C4-2B (cell line): ENCODE results near the gene ALDH1A2.

Experiments used
- H3K27ac ChIP-seq: fragments of 450-650 bp; 2 replicates; pipeline ENCODE4 v1.5.1; 2017
- ZFX ChIP-seq: fragments of 450-650 bp; IDR thresholded peaks from 2 replicates; pipeline ENCODE4 v1.6.1; 2017
- TF ChIP-seq, protein P1 (sequence below): fragments of 450-650 bp; conservative IDR thresholded peaks from 2 replicates; pipeline ENCODE4 v1.5.1; 2017; ENCODE audit warnings: mild to moderate bottlenecking

The ALDH1A2 gene

DNA sequence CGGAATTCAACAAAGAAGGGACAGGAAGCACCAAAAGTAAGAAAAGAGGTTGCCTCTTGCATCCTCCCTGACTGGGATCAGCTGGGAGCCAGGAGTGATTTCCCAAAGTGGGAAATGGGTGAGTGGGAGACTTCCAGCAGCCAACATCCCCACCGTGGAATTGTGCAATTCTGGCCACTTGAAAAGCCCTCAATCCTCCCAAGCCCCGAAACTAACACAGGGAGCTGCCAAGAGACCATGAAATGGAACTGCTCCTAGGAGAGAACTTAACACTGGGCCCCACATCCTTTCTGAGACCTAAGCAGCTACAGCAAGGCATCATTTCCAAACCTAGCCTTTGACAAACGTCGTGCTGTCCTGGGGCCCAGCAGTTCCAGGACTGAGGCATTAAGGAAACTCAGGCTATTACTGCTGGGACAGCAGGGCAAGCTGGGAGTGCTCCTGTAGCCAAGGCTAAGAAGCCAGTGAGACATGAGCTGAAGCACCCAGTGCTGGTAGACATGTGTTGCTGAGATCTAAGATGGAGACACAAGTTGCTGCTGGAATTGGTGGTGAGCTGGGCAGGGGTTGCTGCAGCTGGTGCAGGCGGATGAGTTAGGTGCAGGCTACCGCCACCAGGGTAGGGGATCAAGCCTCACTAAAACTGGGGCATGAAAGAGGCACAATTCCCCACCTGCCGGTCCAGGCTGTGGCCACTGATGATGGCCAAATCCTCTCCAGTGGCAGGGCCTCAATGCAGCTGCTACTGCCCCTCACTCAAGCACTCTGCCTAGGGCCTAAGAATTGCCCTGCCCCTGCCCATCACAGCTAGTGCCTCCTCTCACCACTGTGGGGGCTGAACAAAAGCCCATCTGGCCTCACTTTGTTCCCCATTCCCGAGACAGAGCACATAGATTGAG, 43.9 kb downstream of the ALDH1A2 start:
- no peak overlapping the region for H3K27ac ChIP-seq
- no peak for TF ChIP-seq ZFX
- TF ChIP-seq, protein P1, sequence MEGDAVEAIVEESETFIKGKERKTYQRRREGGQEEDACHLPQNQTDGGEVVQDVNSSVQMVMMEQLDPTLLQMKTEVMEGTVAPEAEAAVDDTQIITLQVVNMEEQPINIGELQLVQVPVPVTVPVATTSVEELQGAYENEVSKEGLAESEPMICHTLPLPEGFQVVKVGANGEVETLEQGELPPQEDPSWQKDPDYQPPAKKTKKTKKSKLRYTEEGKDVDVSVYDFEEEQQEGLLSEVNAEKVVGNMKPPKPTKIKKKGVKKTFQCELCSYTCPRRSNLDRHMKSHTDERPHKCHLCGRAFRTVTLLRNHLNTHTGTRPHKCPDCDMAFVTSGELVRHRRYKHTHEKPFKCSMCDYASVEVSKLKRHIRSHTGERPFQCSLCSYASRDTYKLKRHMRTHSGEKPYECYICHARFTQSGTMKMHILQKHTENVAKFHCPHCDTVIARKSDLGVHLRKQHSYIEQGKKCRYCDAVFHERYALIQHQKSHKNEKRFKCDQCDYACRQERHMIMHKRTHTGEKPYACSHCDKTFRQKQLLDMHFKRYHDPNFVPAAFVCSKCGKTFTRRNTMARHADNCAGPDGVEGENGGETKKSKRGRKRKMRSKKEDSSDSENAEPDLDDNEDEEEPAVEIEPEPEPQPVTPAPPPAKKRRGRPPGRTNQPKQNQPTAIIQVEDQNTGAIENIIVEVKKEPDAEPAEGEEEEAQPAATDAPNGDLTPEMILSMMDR, result no peak

- TF ChIP-seq, protein P1, result no peak
- TF ChIP-seq ZFX, result no peak
Measured at GRCh38 chr15:58019503-58020376, 45.8 kb downstream of the ALDH1A2 start.

DNA sequence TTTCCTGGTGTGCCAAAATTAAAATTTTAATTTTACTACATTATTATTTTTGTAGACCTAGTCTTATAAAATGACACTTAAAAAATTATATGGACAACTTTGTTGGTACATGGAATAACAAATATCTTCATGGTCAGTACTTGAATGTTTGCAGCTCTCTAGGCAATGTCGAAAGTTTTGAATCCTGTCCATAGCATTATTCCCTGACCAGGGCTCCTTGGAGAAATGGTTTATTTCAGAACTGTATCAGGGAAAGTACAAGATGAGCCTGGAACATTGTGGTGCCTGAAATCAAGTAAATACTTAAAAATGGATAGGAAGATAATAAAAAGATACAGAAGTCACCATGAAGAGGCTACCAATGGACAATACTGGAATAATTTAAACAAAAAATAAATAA, 47.6 kb downstream of the ALDH1A2 start:
- no peak overlapping the region for H3K27ac ChIP-seq
- TF ChIP-seq ZFX, result no peak
- TF ChIP-seq, protein P1, result no peak

More at GRCh38 chr15:58019503-58020376, 45.8 kb downstream of the ALDH1A2 start:
- H3K27ac ChIP-seq, result no peak overlapping the region

- TF ChIP-seq, protein P1, result no peak
- no peak for TF ChIP-seq ZFX
- no peak overlapping the region for H3K27ac ChIP-seq
Measured at GRCh38 chr15:58016581-58017175, 48.8 kb downstream of the ALDH1A2 start.

DNA sequence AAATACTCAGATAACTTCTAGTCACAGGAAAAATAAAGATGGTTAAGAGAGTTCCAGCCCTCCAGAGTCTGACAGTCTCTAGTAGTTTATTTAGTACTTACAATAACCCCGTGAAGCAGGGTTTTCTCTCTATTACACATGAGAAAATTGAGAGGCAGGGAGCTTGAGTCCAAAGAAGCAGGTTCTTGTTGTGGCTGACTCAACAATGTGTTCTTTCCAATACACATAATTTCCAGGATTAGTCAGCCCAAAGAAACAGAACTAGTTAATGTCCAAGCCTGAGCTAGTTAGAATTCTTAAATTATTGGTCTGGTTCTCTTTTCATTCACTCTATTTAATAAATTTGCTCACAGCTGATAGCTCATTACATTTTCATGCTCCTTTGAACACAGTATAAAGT, 49.9 kb downstream of the ALDH1A2 start:
- no peak for TF ChIP-seq ZFX
- TF ChIP-seq, protein P1, result no peak
- no peak overlapping the region for H3K27ac ChIP-seq

DNA sequence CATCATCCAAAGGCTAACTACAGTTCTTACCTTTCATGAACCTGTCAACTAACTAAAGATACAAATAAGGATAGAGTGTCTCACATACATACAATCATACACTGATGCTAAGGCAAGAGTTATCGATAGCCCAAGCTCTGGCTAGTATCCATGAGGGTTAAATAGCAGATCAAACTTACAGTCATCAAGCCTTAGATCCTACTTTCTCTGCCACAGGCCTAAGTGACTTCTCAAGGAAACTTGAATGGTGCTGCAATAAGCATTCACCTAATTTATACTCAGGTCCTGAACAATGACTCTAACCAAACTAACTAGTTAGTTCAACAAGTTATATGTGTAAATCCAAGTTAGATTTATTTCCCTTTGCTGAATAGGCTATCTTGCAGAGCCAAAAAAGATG, 51.0 kb downstream of the ALDH1A2 start:
- no peak overlapping the region for H3K27ac ChIP-seq
- no peak for TF ChIP-seq ZFX
- TF ChIP-seq, protein P1, result no peak
